Measurements from ENCODE around the gene PHGDH. TPM values are rescaled to one million over a fixed set of nuclear protein-coding genes. Genes with fewer than 3 reads are reported as not detected.
"Not testable (repeated sequence)": the region's sequence is repeated elsewhere in the genome, so short reads cannot be mapped to it uniquely, and the experiment has no call there.

The PHGDH gene
- total RNA-seq, 1 donor from 2014 or later: 92.6 TPM

GRCh38 chr1:119703666-119704450 lies 7.9 kb upstream of the PHGDH start:
- TF ChIP-seq POLR2AphosphoS5 (IDR thresholded peaks at IDR 0.05; ENCODE audit: insufficient read depth in 1 of 2, low read depth in 1 of 2) (no peak), POLR2A (IDR thresholded peaks at IDR 0.05) (no peak), CTCF (IDR thresholded peaks at IDR 0.05) (no peak)
- Histone ChIP-seq H3K4me1 (no peaks in the 10 kb centered on the region), H3K4me3 (no peak overlapping the region), H3K27me3 (no peaks in the 10 kb centered on the region), H3K27ac (no peak overlapping the region), H3K36me3 (no peaks in the 10 kb centered on the region), H3K9me3 (no peaks in the 10 kb centered on the region)
- intact Hi-C loops (cut with DNase I): no loop called here
- no peak for DNase-seq (ENCODE audit: extremely low spot score in 2 of 2)

GRCh38 chr1:119706599-119706998 lies 5.1 kb upstream of the PHGDH start:
- H3K4me3 ChIP-seq; intact Hi-C loops (cut with DNase I); H3K27me3 ChIP-seq; H3K4me1 ChIP-seq; DNase-seq (ENCODE audit: extremely low spot score in 2 of 2); H3K27ac ChIP-seq; H3K36me3 ChIP-seq; H3K9me3 ChIP-seq: not testable (repeated sequence)

- H3K27me3 ChIP-seq; intact Hi-C loops (cut with DNase I): not testable (repeated sequence)
Measured at GRCh38 chr1:119711356-119711803, 354 bp upstream of the PHGDH start.

GRCh38 chr1:119712342-119713038 lies 756 bp downstream of the PHGDH start:
- H3K4me3 ChIP-seq: peak overlapping the region; percentile 54 to 56
- DNase-seq (ENCODE audit: extremely low spot score in 2 of 2): peak in 1 of 2 donors; percentile 77
- H3K4me1 ChIP-seq: peaks cover 39% of the 10 kb centered on the region
- TF ChIP-seq CTCF (IDR thresholded peaks at IDR 0.05): no peak
- TF ChIP-seq POLR2AphosphoS5 (IDR thresholded peaks at IDR 0.05; ENCODE audit: insufficient read depth in 1 of 2, low read depth in 1 of 2): peak in 1 of 2 donors; percentile 43
- peak in 1 of 2 donors; percentile 5 for TF ChIP-seq POLR2A (IDR thresholded peaks at IDR 0.05)
- no peaks in the 10 kb centered on the region for H3K27me3 ChIP-seq
- H3K36me3 ChIP-seq: no peaks in the 10 kb centered on the region
- intact Hi-C loops (cut with DNase I): loop anchor here (2.0 kb wide), 1 partner anchor 66 kb away; no protein-coding TSS in a partner anchor
- no peaks in the 10 kb centered on the region for H3K9me3 ChIP-seq
- H3K27ac ChIP-seq: peak overlapping the region; percentile 79

More at GRCh38 chr1:119711356-119711803, 354 bp upstream of the PHGDH start:
- not testable (repeated sequence) for DNase-seq (ENCODE audit: extremely low spot score in 2 of 2); H3K9me3 ChIP-seq; H3K36me3 ChIP-seq
- Histone ChIP-seq H3K4me3 (peak overlapping the region; percentile 54 to 56), H3K4me1 (peaks cover 39% of the 10 kb centered on the region), H3K27ac (peak overlapping the region; percentile 79)
- TF ChIP-seq POLR2AphosphoS5 (IDR thresholded peaks at IDR 0.05; ENCODE audit: insufficient read depth in 1 of 2, low read depth in 1 of 2): peak in 1 of 2 donors; percentile 22

GRCh38 chr1:119713039-119713748 lies 1.5 kb downstream of the PHGDH start:
- H3K27me3 ChIP-seq: no peaks in the 10 kb centered on the region
- H3K4me3 ChIP-seq: peak overlapping the region; percentile 54 to 56
- H3K36me3 ChIP-seq: no peaks in the 10 kb centered on the region
- TF ChIP-seq POLR2A (IDR thresholded peaks at IDR 0.05): no peak
- no peak for TF ChIP-seq POLR2AphosphoS5 (IDR thresholded peaks at IDR 0.05; ENCODE audit: insufficient read depth in 1 of 2, low read depth in 1 of 2)
- TF ChIP-seq CTCF (IDR thresholded peaks at IDR 0.05): no peak
- peak in 1 of 2 donors; percentile 25 for DNase-seq (ENCODE audit: extremely low spot score in 2 of 2)
- peak overlapping the region; percentile 79 for H3K27ac ChIP-seq
- intact Hi-C loops (cut with DNase I): loop anchor here (2.0 kb wide), 1 partner anchor 66 kb away; no protein-coding TSS in a partner anchor
- peaks cover 39% of the 10 kb centered on the region for H3K4me1 ChIP-seq
- H3K9me3 ChIP-seq: no peaks in the 10 kb centered on the region
